Subcutaneous adipose tissue (tissue), 4 donors: Measurements from ENCODE around the gene SGPP2. TPM values are rescaled to one million over a fixed set of nuclear protein-coding genes. Genes with fewer than 3 reads are reported as not detected.

Experiments used
- total RNA-seq, 4 donors: library from RNA; depleted of rRNA; stranded (reverse); fragments of >200 nt; gene quantifications; one replicate each; pipeline ENCODE4 v1.1.0, GENCODE V29; 2016
- TF ChIP-seq, protein P1 (sequence below): fragments of 450-650 bp; IDR thresholded peaks from one replicate; pipeline ENCODE4 v1.5.1; 2016; ENCODE audit warnings: low read depth, mild to moderate bottlenecking, control low read depth, antibody characterized with exemption, moderate library complexity

SGPP2 gene
- total RNA-seq, 4 donors from 2014 or later, result 0.16 TPM; not detected in 3

DNA sequence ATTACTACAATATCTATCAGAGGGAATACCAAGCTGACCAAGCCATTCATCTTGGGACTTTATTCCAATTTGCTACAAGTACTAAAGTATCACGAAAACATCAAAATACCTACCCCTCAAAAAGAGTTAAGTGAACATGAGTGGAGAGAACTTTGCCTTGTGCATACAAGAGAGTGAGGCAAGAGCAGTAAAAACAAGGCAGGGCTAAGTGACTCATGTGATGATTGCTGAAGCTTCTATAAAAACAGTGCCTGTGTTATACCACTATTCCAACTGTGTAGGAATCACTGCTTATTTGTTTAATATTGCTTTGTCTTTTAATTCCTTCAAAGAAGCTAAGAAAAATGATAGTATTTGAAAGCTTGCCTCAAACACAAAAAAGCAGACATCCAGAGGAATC lies 170.3 kb downstream of the SGPP2 start:
- TF ChIP-seq, protein P1, sequence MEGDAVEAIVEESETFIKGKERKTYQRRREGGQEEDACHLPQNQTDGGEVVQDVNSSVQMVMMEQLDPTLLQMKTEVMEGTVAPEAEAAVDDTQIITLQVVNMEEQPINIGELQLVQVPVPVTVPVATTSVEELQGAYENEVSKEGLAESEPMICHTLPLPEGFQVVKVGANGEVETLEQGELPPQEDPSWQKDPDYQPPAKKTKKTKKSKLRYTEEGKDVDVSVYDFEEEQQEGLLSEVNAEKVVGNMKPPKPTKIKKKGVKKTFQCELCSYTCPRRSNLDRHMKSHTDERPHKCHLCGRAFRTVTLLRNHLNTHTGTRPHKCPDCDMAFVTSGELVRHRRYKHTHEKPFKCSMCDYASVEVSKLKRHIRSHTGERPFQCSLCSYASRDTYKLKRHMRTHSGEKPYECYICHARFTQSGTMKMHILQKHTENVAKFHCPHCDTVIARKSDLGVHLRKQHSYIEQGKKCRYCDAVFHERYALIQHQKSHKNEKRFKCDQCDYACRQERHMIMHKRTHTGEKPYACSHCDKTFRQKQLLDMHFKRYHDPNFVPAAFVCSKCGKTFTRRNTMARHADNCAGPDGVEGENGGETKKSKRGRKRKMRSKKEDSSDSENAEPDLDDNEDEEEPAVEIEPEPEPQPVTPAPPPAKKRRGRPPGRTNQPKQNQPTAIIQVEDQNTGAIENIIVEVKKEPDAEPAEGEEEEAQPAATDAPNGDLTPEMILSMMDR, result no peak

DNA sequence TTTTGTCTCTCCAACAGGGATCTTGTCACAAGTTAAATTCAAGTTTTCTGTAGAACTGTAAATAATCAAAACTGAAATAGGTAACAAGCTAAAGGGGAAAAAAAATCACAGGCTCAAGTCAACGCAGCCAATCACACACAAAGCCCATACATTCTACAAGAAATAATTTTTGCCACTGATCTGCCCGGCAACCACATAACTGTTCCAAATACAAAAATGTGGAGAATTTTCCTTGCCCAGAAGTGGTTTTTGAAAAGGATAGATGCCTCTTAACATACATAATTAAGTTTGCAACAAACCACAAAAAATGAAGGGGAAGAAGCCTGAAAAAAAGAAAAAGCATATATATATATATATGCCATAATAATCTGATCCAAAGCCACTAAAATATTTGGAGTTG lies 171.2 kb downstream of the SGPP2 start:
- TF ChIP-seq, protein P1, result no peak

DNA sequence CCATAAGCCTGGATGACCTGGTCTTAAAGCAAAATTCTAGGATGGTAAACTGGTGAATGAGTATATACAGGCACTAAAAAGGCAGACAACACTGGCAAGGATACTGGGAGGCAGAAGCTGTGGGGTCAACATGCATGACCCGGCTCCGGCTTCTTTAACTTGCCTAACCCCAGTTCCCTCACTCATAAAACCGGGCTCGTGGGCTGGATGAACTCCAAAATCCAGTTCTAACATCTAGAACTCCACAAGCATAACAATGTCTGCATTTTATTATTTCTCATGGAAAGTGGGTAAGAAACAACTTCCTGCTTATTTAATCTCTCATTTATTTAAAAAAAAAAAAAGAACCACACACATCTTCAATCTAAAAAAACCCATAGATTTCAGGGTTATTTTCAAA lies 174.3 kb downstream of the SGPP2 start:
- TF ChIP-seq, protein P1, result no peak

DNA sequence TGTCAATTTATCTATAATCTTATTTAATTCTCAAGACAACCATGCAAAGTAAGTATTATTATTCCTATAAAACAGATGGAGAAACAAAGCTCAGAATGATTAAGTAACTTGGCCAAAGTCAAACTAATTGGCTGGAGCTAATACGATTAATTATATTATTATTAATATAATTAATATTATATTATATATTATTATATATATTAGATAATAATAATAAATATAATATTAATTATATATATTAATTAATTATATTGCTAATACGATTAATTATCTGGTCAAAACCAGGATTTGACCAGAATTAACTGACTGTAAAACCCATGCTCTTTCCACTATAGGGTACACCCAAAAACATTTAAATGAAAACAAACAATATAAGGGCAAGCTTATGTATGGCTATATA lies 179.2 kb downstream of the SGPP2 start:
- TF ChIP-seq, protein P1, result no peak

DNA sequence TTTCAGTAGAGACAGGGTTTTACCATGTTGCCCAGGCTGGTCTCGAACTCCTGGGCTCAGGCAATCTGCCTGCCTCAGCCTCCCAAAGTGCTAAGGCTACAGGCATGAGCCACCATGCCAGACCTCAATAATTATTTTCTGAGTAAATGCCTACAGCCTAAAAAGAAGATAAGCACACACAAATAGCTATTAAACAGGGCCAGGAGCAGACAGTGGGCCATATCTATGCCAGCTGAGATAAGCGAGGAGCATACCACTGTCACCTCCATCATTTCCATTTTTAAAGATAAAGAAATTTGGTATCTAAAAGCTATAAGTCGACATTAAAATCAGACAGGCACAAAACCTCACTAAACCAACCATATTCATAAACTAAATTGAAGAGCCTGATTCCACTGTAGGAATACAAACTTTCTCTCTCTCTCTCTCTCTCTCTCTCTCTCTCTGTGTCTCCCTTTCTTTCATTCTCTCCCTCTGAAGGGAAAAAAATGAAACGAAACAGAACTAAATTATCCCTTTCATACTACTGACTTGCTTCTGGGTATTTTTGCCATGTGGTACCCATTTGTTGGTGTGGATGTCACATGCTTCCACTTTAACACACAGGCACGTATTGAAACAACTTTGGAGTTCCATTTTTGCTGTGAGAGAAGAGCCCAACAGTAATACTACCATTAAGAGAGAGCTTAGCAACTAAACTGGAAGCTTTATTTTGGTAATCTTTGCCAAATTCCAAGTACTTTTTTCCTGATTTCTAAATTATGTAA lies 180.6 kb downstream of the SGPP2 start:
- TF ChIP-seq, protein P1, result no peak

DNA sequence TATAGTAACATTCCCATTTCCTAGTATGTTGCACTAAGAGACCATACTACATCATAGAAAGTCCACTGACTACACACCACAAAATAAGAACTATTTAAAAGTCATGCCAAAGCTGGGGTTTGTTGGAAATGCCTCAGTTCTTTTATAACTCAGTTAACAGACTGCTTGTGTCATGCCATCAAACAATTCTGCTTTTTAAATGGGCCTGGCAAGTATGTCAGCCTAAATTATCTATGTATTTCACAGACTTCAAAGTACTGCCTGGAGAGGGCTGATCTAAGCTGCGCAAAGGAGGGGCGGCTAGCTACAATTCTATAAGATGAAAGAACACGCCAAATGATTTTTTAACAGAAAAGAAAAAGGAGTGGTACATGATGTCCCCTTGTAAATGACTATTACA lies 182.0 kb downstream of the SGPP2 start:
- TF ChIP-seq, protein P1, result no peak

DNA sequence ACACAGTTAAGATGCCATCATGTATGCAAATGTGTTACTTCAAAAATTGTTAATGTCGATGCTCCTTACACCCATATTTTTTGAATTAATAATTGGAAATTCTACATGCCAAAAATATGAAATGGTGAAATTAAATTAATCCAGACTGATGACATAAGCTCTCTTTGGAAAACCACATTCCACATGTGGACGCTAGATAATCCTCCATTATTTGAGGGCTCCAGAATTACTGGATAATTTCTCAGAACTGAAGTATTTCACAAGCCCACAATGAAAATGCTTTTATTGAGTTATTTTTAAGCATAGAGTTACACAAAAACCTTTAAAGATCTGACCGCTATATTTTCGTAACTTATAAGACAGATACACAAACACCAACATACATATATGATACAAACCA lies 183.7 kb downstream of the SGPP2 start:
- TF ChIP-seq, protein P1, result no peak
